Left lung (tissue), 10 donors: Measurements from ENCODE around the gene S100PBP. TPM values are rescaled to one million over a fixed set of nuclear protein-coding genes. Genes with fewer than 3 reads are reported as not detected.

Experiments
- ATAC-seq: fragments of 200-7000 bp; cut with Tn5 transposase; one replicate; pipeline ENCODE4 v1.9.1; 2020; ENCODE audit warnings: moderate library complexity
- DNase-seq, 4 donors: peaks; one replicate each; pipeline ENCODE4 v3.0.0-alpha.2; 2013 to 2020
- H3K27ac ChIP-seq, 2 donors: fragments of 200-600 bp; sonication (generic) in 1 of 2; one replicate each; pipeline versions ENCODE4 v1.5.0 to v1.8.0; 2020 to 2021
- H3K27me3 ChIP-seq, 2 donors: fragments of 200-600 bp; sonication (generic) in 1 of 2; one replicate each; pipeline versions ENCODE4 v1.5.0 to v1.8.0; 2020 to 2021
- H3K36me3 ChIP-seq, 2 donors: fragments of 200-600 bp; sonication (generic) in 1 of 2; one replicate each; pipeline versions ENCODE4 v1.5.0 to v1.8.0; 2020 to 2021
- H3K4me1 ChIP-seq, 2 donors: fragments of 200-600 bp; one replicate each; pipeline ENCODE4 v1.8.0; 2021
- H3K4me3 ChIP-seq, 2 donors: fragments of 200-600 bp; sonication (generic) in 1 of 2; one replicate each; pipeline versions ENCODE4 v1.5.0 to v1.8.0; 2020 to 2021; ENCODE audit warnings: mild to moderate bottlenecking in 1 of 2
- H3K9me3 ChIP-seq, 2 donors: fragments of 200-600 bp; sonication (generic) in 1 of 2; one replicate each; pipeline versions ENCODE4 v1.5.0 to v1.8.0; 2020 to 2021
- CTCF ChIP-seq, 2 donors: fragments of 200-600 bp; sonication (generic) in 1 of 2; IDR thresholded peaks; one replicate each; pipeline versions ENCODE4 v1.5.0 to v1.8.0; 2021; ENCODE audit warnings: antibody characterized with exemption in 2 of 2
- intact Hi-C, 2 donors: fragments of 100-400 bp; cut with DNase I; formaldehyde crosslinking; loops; one replicate each; pipeline versions ENCODE4 v1.11.2 to v1.14.2; 2022
- polyA plus RNA-seq, 6 donors: library from polyadenylated mRNA; unstranded; fragments of 120-200 nt; gene quantifications; one replicate each; pipeline ENCODE4 v1.2.1, GENCODE V29; 2013; ENCODE audit not compliant: insufficient read length in 6 of 6
- total RNA-seq, 2 donors: library from RNA; stranded (reverse); fragmentation: NEBNext Ultra II Directional; extraction: Animal tissue kit (Norgen Biotek cat#: 25700); gene quantifications; one replicate each; pipeline ENCODE4 v1.2.1, GENCODE V29; 2021
- donor health status: DM: no; HTN: yes; CAD: no.
- donor health status: DM: no; HTN: no; CAD: no.

The S100PBP gene
- total and polyA plus RNA-seq, 8 donors: 32.3 to 56.5 (median 51.1) TPM

- DNase-seq: peak in 2 of 4 donors; percentile 59 to 82
- H3K27me3 ChIP-seq: no peaks in the 10 kb centered on the region
- no peak for TF ChIP-seq CTCF (IDR thresholded peaks at IDR 0.05)
- intact Hi-C loops: no loop called here
- ATAC-seq: peak; percentile 95
- H3K36me3 ChIP-seq: peaks cover 0 to 91% of the 10 kb centered on the region in 2 donors
- H3K4me1 ChIP-seq: peaks cover 0 to 3% of the 10 kb centered on the region in 2 donors
- no peak overlapping the region for H3K4me3 ChIP-seq
- H3K27ac ChIP-seq: peak overlapping the region in 1 of 2 donors; percentile 29
- H3K9me3 ChIP-seq: no peaks in the 10 kb centered on the region
These were observed 11.2 kb upstream of the S100PBP start for GRCh38 chr1:32806290-32806689.

- H3K4me1 ChIP-seq: peaks cover 0 to 3% of the 10 kb centered on the region in 2 donors
- H3K4me3 ChIP-seq: no peak overlapping the region
- peak overlapping the region in 1 of 2 donors; percentile 5 for H3K27ac ChIP-seq
- no peak for TF ChIP-seq CTCF (IDR thresholded peaks at IDR 0.05)
- DNase-seq (no peak), ATAC-seq (peak; percentile 71)
- intact Hi-C loops: no loop called here
- H3K36me3 ChIP-seq: peaks cover 0 to 89% of the 10 kb centered on the region in 2 donors
- H3K9me3 ChIP-seq: no peaks in the 10 kb centered on the region
- H3K27me3 ChIP-seq: no peaks in the 10 kb centered on the region
These were observed 10.4 kb upstream of the S100PBP start for GRCh38 chr1:32806910-32807523.

- no peak for TF ChIP-seq CTCF (IDR thresholded peaks at IDR 0.05)
- ATAC-seq (no peak), DNase-seq (no peak)
- Histone ChIP-seq H3K4me1 (peaks cover 2 to 9% of the 10 kb centered on the region in 2 donors), H3K36me3 (peaks cover 0 to 82% of the 10 kb centered on the region in 2 donors), H3K4me3 (no peak overlapping the region), H3K27ac (no peak overlapping the region), H3K9me3 (no peaks in the 10 kb centered on the region), H3K27me3 (no peaks in the 10 kb centered on the region)
- intact Hi-C loops: no loop called here
These were observed 8.9 kb upstream of the S100PBP start for GRCh38 chr1:32808580-32808979.

DNA sequence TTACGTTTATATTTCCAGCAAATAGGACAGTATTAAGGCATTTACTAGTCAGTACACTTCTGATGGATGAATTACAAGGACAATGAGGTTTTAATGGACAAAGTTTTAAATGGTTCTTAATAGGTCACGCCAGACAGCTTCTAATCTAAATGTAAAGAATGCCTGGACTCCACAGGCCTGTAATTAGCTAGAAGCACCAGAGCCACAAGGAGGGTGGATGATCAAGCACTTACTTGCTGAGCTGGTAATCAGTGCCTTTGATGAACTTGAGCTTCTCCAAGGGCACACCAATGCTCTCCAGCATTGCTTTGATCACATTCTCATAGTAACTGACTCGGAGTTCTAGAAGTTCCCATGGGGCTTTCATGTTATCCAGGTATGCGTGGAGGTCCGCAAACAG, 7.1 kb upstream of the S100PBP start:
- peaks cover 9 to 26% of the 10 kb centered on the region in 2 donors for H3K4me1 ChIP-seq
- no peak overlapping the region for H3K27ac ChIP-seq
- no peaks in the 10 kb centered on the region for H3K27me3 ChIP-seq
- no peaks in the 10 kb centered on the region for H3K9me3 ChIP-seq
- no peak overlapping the region for H3K4me3 ChIP-seq
- intact Hi-C loops: no loop called here
- DNase-seq: no peak
- no peak for ATAC-seq
- peaks cover 0 to 71% of the 10 kb centered on the region in 2 donors for H3K36me3 ChIP-seq
- no peak for TF ChIP-seq CTCF (IDR thresholded peaks at IDR 0.05)

DNA sequence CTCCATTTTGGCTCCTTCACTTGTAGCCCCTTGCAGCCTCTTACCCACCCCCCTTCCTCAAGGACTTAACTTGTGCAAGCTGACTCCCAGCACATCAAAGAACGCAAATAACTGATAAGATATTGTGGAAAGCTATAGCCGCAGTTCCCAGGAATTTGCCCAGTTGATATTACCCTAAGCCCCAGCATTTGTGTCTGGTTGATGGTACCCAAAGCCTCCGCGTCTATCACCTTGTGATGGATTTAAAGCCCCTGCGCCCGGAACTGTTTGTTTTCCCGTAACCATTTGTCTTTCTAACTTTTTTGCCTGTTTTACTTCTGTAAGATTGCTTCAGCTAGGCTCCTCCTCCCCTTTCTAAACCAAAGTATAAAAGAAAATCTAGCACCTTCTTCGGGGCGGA, 6.2 kb upstream of the S100PBP start:
- Histone ChIP-seq H3K9me3 (no peaks in the 10 kb centered on the region), H3K36me3 (peaks cover 0 to 62% of the 10 kb centered on the region in 2 donors), H3K4me3 (no peak overlapping the region), H3K27ac (no peak overlapping the region), H3K27me3 (no peaks in the 10 kb centered on the region), H3K4me1 (peaks cover 13 to 34% of the 10 kb centered on the region in 2 donors)
- DNase-seq: no peak
- no peak for TF ChIP-seq CTCF (IDR thresholded peaks at IDR 0.05)
- no peak for ATAC-seq
- intact Hi-C loops: no loop called here
